HG03521 (cell line): Measurements from ENCODE around the gene GCN1.
"Not testable (repeated sequence)": the region's sequence is repeated elsewhere in the genome, so short reads cannot be mapped to it uniquely, and the experiment has no call there.

ENCODE experiments used
- ATAC-seq: cut with Tn5 transposase; IDR thresholded peaks from one replicate; pipeline ENCODE4 v1.9.1; 2021; ENCODE audit warnings: mild to moderate bottlenecking, moderate library complexity; ENCODE audit not compliant: unreplicated experiment

The GCN1 gene

GRCh38 chr12:120215766-120216735 is 21.5 kb upstream of the GCN1 start:
- ATAC-seq: no peak

GRCh38 chr12:120215357-120215735 is 20.8 kb upstream of the GCN1 start:
- ATAC-seq: no peak

DNA sequence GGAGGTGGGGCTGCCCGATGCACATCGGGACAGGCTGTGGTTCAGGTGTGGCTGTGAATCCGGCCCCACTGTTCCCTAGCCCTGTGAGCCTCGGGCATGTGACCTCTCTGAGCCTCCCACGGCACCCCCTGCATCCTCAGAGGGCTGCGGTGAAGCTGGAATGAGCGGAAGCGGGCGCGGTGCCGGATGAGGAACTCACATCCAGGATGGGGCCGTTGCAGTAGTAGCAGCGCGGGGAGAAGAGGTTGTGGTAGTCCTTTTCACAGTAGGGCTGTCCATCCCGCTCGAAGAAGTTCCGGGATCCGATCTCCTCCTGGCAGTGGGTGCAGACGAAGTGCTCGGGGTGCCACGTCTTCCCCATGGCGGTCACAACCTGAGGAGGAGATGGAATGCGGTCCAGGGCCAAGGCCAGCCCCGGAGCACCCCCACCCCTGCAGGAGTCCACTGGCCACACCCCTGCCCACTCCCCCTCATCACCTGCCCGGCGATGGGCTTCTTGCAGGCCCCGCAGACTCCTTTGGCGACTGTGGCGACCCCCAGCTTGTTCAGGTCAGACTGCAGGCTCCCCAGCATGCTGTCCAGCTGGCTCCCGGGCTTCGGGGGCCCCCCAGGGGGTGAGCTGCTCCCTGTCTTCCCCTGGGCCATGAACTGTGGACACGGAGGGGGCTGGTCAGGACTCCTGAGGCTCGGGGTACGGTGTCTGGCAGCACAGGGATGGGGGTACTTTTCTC is 20.3 kb upstream of the GCN1 start:
- ATAC-seq: no peak

- no peak for ATAC-seq
Observed at GRCh38 chr12:120213758-120214157, 19.2 kb upstream of the GCN1 start.

DNA sequence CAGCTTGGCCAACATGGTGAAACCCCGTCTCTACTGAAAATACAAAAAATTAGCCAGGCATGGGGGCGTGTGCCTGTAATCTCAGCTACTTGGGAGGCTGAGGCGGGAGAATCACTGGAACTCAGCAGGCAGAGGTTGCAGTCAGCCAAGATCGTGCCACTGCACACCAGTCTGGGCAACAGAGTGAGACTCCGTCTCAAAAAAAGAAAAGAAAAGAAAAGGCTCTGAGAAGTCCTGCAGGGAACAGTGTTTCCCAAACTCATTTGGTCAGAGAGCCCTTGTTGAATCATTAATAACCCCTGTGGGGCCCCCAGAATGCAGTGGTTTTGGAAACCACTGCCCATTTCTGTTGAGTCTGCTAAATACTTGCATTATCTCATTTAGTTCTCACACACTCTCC is 18.7 kb upstream of the GCN1 start:
- not testable (repeated sequence) for ATAC-seq

DNA sequence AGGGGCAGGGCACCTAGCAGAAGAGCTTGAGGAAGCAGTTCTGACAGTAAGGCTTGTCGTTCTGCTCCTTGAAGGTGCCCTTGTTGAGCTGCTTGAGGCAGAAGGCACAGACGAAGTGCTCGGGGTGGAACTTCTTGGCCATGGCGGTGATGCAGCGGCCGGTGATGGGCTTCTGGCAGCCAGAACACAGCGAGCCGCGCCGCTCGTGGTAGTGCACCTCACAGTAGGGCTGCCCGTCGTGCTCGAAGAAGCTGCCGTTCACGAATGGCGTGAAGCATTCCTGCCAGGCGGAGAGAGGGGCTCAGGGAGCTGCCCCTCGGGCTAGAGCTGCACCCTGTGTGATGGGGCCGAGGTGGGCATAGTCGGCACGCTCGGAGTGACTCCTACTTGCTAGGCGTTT is 17.8 kb upstream of the GCN1 start:
- ATAC-seq: no peak

- no peak for ATAC-seq
Observed at GRCh38 chr12:120211904-120212283, 17.4 kb upstream of the GCN1 start.

GRCh38 chr12:120211243-120211903 is 16.9 kb upstream of the GCN1 start:
- ATAC-seq: no peak

GRCh38 chr12:120209851-120210250 is 15.3 kb upstream of the GCN1 start:
- ATAC-seq: no peak

DNA sequence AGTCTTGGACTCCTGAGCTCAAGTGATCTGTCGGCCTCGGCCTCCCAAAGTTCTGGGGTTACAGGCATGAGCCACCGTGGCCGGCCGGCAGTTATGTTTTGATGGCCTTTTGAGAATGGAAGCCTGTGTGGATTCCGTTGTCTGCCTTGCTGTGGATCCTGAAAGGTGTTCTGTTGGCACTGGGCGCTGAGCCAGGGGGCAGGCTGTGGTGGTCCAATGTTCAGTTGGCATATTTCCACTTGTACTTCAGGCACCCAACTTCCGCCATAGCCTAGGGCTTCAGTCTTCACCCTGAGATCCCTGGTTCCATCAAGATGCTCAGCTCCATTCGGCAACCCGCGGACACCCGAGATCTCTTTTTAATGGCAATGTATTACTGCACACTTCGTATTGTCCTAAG is 12.7 kb upstream of the GCN1 start:
- ATAC-seq: no peak

DNA sequence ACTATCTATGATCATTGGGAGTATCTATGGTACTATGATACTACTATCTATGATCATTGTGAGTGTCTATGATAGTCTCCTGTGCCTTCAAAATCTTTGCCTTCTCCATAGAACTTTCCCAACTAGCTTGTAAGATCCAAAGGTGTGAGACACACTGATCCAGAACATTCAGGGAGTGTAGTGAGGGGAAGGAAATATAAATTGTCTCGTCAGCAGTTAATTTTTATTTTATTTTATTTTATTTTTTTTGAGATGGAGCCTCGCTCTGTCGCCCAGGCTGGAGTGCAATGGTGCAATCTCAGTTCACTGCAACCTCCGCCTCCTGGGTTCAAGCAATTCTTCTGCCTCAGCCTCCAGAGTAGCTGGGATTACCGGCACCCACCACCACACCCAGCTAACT is 12.3 kb upstream of the GCN1 start:
- not testable (repeated sequence) for ATAC-seq

DNA sequence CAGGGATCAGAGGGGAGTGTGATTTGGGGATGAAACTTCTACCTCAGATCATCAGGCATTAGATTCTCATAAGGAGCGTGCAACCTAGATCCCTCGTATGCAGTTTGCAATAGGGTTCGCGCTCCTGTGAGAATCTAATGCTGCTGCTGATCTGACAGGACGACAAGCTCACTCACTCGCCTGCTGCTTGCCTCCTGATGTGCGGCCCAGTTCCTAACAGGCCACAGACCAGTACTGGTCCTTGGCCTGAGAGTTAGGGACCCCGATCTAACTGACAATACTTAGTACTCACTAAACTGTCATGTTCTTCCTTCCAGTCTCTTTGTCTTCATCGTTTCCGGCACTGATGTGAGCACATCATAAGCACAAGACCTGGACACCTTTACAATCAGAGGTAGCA is 11.7 kb upstream of the GCN1 start:
- ATAC-seq: no peak

DNA sequence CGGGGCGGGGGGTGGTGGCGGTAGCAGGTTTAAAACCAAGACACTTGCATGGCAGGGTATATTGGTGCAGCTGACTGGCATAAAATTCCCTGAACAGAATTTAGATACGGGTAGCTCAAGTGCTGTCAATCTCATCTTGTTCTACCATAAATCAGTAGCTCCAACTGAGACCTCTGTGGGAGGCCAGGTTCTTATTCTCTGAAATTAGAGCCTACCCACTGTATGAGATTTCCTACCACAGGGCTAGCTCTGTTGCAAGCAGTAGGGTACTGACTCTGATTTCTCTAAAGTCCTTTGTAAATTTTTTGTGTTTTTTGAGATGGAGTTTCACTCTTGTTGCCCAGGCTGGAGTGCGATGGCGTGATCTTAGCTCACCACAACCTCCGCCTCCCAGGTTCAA is 9.7 kb upstream of the GCN1 start:
- ATAC-seq: no peak

DNA sequence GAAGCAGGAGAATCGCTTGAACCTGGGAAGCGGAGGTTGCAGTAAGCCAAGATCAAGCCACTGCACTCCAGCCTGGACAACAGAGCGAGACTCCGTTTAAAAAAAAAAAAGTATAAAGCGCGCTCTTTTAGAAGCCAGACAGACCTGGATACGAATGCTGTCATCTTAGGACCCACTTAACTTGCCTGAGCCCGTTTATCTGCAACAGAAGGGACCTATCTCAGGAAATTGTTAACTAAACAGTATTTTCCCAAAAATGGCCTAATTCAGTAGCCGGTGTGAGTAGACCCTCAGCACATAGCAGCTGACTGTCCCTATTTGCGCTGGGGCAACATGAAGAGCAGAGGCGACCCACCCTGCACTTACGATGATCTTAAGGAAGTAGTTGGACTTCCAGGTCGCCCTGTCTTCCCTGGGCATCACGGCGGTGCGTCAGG is 5.9 kb upstream of the GCN1 start:
- no peak for ATAC-seq

DNA sequence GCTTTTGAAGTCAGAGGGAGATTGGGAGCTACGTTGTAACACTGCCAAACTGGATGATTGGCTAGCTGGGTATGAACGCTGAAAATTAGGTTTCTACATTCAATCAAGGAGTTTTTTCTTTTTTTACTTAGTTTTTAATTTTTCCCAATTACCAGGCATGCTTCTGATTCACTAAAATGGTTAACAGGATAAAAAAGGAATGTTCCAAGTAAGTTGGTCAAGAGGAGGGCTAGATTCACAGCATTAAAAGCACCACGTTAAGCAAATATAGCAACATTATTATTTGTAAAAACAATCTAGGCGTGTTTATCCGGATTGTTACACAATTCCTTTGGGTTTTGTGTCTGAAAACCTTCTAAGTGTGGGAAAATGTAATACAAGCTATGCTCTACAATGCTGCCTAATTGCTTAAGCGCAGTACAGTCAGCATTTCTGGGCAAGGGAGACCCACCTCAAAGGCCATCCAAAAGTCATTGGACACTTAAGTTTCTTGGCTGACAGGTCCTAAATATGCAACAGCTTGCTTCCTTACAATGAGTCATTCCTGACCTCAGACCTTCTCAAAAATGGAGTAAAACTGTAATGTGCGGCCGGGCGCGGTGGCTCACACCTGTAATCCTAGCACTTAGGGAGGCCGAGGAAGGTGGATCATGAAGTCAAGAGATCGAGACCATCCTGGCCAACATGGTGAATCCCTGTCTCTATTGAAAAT is 5.2 kb upstream of the GCN1 start:
- no peak for ATAC-seq

DNA sequence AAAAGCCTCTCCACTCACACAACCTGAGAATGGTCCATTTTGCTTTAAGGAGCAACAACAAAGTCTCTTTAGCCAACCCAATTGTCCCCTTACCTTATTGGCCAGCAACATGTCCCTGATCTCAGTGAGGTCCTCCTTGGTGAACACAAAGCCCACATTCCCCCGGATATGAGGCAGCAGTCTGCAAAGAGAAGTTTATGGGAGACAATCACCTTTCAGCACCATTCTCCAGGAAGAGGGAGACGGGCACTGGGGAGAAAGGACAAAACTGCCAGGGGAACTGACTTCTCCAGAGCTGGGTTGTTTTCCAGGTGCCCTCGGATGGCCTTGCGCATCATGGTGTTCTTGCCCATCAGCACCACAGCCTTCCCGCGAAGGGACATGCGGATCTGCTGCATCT is 4.5 kb upstream of the GCN1 start:
- no peak for ATAC-seq

GRCh38 chr12:120197542-120197887 is 3.0 kb upstream of the GCN1 start:
- ATAC-seq: no peak

GRCh38 chr12:120196817-120197541 is 2.5 kb upstream of the GCN1 start:
- ATAC-seq: not testable (repeated sequence)

- no peak for ATAC-seq
Observed at GRCh38 chr12:120196363-120196762, 1.8 kb upstream of the GCN1 start.

DNA sequence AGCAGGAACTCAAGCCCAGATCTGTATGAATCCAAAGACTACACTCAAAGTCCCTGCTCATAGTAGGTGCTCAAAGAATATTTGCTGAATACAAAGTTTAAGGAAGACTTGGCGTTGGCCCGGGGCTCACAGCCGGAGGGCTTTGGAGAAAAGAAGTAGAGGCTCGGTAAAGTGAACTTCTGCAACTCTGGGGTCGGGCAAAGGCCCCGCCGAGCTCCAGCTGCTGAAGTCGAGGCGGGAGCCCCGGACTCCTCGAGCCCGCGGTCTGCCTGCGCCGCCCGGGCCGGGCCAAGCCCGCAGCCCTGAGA is 335 bp downstream of the GCN1 start:
- ATAC-seq: no peak

DNA sequence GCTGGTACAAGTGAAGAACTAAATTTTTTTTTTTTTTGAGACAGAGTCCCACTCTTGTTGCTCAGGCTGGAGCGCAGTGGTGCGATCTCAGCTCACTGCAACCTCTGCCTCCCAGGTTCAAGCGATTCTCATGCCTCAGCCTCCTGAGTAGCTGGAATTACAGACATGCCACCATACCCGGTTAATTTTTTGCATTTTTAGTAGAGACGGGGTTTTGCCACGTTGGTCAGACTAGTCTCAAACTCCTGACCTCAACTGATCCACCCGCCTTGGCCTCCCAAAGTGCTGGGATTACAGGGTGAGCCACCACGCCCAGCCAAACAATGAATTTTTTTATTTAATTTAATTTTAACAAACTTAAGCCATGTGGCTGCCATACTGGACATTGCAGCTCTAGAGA is 1.2 kb downstream of the GCN1 start:
- ATAC-seq: not testable (repeated sequence)
